Peyer's patch (tissue), 4 donors: ENCODE data around the gene CSNK1G3.

ENCODE experiments used
- POLR2A ChIP-seq, 2 donors: fragments of 450-650 bp; IDR thresholded peaks; one replicate each; pipeline ENCODE4 v1.5.1; 2017; ENCODE audit warnings: antibody characterized with exemption in 2 of 2, mild to moderate bottlenecking in 2 of 2, moderate library complexity in 2 of 2
- TF ChIP-seq, protein P1 (sequence below), 6 experiments: fragments of 450-650 bp in 4 of 6; fragments of 200-600 bp in 2 of 6; sonication (generic) in 1 of 6; IDR thresholded peaks; one replicate each; pipeline ENCODE4 v1.5.1; 2017 to 2019; ENCODE audit warnings: antibody characterized with exemption in 6 of 6, mild to moderate bottlenecking in 3 of 6, moderate library complexity in 1 of 6

DNA sequence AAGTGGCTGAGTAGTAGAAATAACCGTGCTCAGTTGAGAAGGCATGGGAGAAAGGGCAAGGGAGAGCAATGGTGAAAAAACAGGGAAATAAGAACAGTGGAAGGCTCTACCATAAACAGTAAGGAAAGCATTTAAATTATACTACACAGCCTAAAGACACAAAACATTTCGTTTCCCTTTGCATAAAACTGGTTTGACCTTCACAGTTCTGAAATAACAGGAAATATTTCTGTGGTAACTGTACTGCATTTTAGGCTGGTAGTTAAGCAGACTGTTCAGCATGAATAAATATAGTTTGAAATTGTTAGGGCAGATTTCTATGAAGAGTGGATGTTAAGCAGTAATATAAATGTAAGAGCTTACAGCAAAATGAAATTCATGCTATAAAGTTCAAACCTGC, 147.5 kb downstream of the CSNK1G3 start:
- TF ChIP-seq, protein P1, sequence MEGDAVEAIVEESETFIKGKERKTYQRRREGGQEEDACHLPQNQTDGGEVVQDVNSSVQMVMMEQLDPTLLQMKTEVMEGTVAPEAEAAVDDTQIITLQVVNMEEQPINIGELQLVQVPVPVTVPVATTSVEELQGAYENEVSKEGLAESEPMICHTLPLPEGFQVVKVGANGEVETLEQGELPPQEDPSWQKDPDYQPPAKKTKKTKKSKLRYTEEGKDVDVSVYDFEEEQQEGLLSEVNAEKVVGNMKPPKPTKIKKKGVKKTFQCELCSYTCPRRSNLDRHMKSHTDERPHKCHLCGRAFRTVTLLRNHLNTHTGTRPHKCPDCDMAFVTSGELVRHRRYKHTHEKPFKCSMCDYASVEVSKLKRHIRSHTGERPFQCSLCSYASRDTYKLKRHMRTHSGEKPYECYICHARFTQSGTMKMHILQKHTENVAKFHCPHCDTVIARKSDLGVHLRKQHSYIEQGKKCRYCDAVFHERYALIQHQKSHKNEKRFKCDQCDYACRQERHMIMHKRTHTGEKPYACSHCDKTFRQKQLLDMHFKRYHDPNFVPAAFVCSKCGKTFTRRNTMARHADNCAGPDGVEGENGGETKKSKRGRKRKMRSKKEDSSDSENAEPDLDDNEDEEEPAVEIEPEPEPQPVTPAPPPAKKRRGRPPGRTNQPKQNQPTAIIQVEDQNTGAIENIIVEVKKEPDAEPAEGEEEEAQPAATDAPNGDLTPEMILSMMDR (IDR thresholded peaks at IDR 0.05) = no peak
- TF ChIP-seq POLR2A (IDR thresholded peaks at IDR 0.05) = no peak
